ENCODE measurements around the gene CREB5.

- no peak for TF ChIP-seq CTCF (IDR thresholded peaks at IDR 0.05)
- TF ChIP-seq POLR2AphosphoS5 (IDR thresholded peaks at IDR 0.05) = no peak
- TF ChIP-seq EP300 (IDR thresholded peaks at IDR 0.05) = no peak
These were observed 20.7 kb downstream of the CREB5 start for GRCh38 chr7:28433039-28433438.
